G401.6 (cell line): ENCODE results near the gene PITPNB.

Experiments used
- FAIRE-seq: peaks from 2 replicates; lab custom pipeline; 2012; peaks lifted over from hg19 to GRCh38; lab: Jason Lieb, UNC

Gene PITPNB

DNA sequence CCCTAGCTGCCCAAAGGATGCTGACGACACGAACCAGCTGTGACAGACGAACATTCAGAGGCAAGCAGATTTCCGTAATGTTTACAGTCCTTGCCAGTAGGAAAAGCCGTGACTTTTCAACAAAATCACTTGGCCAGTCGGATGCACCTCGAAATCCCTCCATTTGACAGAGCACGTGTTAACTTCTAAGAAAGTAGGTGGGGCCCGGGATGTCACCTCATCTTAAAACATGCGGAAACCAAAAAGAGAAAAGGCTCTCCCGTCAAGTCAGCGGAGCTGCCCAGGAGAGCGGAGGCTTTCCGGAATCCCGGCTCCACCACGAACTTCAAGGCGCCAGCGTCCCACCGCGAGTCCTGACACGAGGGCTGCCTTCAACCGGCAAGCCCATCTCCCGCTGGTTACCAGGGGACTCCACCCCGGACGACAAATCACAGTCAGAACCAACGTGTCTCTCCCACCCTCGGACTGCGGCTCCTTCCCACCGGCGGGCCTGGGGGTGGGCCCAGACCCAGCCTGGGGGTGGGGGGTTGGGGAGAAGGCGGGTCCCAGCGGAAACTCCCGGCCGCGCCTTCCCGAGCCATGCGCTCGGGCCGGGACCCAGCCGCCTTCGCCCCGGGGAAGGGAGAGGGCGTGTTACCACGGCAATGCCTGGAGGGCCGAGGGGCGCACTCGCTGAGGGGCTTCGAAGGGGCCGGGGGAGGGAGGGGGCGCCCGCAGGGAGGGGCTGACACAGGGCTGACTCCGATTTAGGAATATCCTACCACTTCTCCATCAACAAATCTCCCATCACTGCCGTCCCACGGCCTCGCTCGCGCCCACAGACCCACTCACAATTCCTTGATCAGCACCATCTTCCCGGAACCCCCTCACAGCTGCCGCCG lies 475 bp downstream of the PITPNB start:
- FAIRE-seq = no peak

DNA sequence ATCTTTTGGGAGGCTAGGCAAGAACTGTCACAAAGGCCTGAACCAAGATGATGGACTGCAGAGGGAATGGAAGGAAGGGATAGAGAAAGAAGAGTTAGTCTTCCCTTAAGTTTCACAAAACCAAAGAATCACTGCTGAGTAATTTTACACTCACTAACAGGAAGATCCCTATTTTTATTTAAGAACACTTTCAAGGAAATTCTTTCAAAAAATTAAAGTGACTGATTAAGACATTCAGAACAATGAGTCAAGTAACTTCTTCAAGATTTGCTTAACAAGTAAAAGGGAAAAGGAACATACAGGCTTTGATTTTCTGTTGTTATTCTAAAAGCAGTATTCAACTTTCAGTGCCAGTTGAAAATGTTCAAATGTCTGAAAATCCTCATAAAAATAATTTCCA lies 3.1 kb downstream of the PITPNB start:
- FAIRE-seq = no peak

DNA sequence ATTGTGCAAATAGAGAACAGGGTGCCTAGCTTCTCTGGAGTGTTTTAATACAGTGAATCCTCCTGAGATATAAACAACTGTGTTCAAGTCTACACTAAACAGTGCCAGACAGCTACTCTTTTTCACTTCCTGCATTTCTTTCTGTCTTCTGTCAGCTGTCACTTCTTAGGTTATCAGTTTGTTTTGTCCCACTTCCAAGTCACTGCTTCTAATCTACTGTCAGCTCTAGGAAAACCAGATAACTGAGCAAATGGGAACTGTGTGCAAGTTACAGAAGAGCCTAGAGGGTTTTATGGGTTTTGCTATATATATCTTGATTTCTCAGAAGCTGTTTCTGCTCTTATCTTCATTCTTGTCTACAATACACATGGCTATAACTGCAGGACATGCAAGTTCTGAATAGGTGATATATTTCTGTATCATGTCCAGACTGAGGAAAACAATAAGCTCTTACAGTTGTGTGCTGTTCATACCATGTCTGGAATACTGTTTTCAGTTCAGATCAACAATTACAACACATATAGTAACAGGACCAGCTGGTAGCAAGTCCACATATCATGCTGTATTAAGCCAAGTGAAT lies 5.8 kb downstream of the PITPNB start:
- FAIRE-seq = no peak

DNA sequence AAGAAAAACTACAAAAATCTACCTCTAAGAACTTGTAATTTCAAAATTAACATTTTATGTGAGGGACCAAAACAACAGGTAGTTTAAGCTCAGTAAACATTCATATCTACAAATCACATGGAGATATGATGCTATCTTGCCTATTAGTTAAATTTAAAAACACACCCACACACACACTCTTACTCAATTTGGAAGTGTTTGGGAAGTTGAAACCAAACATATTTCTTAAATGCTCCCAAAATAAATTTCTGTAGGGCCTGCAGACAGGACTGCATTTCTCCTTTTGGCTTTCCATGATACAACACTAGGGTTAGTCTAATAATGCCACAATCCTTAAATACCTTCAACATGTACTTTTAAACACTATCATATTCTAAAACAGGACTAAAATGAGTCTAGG lies 7.0 kb downstream of the PITPNB start:
- FAIRE-seq = no peak

DNA sequence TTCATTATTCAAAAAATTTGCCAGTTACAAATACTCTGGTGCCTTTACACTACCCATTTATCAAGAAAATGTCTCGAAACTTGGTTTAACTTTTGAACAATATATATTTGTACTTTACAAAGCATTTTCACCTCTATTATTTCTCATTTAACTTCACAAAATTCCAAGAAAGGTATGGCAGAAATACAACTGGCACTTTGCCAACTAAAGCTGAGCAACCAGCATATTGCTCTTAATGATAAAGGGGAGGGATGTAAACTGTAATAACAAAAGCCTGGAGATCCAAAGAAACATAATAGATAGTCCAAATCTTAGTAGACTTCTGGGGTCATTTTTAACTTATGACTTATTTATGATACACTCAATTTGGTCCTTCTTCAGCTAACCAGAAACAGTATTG lies 7.7 kb downstream of the PITPNB start:
- no peak for FAIRE-seq

DNA sequence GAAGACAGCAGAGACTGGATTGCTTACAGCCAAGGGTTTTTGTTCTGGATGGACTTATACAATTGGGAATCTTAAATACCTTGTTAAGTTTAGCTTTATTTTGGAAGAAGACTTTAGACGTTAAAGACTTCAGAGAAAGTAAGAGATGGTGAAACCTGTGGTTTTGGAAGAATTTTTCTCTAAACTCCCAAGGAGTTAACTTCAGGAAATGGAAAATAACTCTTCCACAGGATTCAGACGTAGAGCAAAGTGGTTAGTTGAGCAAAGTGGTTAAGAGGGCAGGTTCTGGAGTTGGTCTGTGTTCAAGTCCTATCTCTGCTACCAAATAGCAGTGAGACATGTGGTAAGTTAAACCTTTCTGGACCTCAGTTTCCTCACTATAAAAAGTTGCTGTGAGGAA lies 12.8 kb downstream of the PITPNB start:
- FAIRE-seq = no peak

DNA sequence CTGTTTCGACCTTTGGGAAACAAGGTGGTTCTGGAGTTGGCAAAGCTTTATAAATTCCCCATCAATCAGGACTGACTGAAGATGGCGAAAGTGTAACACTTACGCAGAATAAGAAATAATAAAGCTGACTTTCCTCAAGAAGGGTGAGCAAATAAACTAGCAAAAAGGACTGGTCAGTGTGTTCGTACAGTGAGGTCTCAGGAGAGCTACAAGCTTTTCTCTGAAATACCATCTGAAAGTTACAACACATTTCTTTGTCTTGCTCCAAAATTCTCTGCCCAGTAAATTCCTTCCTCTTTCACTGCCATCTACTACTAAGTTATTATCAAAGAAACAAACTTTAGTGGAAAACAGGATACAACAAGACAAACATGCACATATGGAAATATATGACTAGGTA lies 13.4 kb downstream of the PITPNB start:
- FAIRE-seq = no peak

DNA sequence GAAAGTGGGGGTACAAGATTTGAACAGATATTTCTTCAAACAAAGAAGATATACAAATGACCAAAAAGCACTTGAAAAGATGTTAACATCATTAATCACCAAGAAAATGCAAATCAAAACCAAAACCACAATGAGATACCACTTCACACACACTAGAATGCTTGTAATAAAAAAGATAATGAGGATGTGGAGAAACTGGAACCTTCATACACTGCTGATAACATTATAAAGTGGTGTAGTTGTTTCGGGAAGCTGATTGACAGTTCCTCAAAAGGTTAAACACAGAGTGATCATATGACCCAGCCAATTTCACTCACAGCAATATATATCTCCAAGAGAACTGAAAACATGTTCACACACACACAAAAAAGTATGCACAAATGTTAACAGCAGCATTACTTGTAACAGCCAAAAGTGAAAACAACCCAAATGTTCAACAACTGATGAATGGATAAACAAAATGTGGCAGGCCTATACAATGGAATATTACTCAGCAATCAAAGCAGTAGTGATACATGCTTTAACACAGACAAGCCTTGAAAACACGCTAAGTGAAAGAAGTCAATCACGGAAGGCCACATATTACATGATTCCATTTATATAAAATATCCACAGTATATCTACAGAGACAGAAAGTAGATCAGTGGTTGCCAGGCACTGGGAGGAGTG lies 15.1 kb downstream of the PITPNB start:
- FAIRE-seq = no peak

DNA sequence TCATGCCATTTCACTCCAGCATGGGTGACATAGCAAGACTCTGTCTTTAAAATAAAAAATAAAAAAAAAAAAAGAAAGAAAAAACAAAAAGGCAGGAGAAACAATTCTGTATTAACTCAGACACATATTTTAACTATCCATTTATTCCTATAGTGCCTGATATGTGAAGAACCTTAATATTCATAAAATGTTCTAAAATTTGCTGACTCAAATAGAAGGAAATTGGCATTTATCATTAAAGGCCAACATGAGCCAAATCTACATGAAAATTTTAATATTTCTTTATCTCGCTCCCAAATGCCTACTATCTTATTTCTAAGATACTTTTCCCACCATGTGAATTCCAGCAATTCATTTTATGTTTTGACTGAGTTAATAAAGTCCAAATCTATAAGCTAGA lies 18.9 kb downstream of the PITPNB start:
- no peak for FAIRE-seq

DNA sequence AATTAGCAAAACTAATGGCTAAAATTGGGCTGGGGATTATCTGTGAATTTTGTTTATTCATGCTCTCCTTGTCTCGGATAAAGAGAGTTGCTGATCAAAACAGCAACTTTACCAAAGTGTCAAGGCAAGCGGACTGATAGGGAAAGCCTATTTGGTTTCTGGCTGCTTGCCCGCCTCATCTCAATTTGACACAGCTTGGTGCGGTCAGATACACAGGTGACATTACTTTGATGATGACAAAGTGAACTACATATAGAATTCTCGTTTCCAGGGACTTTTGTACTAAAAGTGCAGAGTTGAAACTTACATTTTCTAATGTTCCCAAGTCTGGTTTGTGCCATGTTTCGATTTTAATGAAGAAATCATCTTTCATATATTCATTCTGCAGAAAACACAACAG lies 22.8 kb downstream of the PITPNB start:
- no peak for FAIRE-seq

DNA sequence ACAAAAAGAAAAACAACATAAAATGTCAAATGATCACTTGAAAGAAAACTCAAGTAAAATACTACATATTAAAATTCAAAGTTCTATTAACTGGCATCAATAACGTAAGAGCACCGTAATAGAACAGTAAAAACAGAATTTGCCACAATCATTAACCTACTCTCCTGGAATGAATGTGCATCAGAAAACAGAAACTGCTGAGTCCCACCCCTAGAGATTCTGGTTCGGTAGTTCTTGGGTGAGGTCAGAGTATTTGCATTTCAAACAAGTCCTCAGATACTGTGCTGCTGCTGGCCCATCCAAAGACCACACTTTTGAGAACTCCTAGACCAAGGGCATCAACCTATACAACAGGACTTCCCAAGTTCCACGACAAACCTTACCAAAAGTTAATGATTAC lies 23.5 kb downstream of the PITPNB start:
- FAIRE-seq = no peak

DNA sequence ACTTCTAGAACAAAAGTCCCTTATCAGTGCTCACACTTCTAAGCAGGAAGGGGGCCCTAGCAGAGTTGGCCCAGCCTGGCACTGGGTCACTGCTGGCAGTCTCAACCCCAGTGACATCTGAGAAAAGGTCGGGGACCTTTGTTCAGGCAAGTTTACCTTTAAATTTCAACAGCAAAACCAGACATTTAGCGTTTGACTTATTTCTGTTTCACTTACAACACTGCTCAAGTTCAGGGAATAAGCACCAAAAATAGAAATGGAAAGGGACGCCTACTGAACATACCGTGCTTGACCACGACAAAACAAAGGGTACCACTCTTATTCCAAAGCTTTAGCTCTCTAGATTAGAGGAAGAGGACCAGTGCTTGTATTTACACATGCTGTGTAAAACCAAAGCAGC lies 26.2 kb downstream of the PITPNB start:
- FAIRE-seq = no peak

DNA sequence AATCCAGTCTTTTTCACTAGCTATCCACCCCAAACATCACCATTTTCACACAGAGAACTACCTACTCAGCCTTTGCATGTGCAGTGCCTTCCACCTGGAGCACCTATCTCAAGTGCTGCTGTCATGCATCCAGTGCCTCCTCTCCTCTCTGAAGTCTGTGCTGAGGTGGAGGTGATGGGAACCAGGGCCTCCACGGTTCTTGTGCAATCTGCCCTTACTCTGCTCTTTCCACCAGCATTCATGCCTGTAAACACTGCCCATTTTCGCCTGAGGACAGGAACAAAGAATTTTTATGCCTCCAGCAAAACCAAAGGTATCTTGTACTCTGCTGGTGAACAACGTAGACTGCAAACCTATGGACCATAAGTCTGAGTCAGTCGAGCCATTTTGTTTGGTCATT lies 27.0 kb downstream of the PITPNB start:
- FAIRE-seq = no peak

DNA sequence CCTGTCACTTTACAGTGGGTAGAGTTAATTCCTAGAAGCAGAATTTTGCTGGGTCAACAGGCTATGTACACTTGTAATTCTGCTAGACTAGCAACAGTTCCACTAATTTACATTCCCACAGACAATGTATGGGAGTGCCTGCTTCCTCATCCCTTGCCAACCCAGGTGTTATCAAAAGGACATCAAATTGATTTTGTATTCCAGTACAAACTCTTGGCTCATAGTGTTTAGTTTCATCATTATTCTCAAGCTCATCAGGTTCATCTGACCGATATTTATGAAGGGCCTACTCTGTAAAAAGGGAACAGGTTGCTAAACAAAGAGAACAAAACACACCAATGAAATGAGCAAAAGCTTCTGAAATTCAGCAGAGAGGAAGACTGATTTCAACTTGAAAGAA lies 30.7 kb downstream of the PITPNB start:
- FAIRE-seq = no peak

DNA sequence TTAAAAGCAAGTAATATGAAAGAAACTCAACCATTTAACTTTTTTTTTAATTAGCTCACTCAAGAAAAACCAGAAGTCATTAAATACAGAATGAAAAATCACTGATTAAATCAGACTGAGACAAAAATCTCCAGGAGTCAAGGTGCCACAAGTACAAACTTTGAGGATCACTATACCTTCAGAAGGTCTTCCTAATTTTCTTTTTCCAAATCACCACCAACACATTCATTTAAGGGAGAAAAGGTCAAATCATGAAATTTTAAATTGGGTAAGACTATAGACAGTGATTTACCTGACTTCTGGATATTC lies 32.3 kb downstream of the PITPNB start:
- FAIRE-seq = no peak

DNA sequence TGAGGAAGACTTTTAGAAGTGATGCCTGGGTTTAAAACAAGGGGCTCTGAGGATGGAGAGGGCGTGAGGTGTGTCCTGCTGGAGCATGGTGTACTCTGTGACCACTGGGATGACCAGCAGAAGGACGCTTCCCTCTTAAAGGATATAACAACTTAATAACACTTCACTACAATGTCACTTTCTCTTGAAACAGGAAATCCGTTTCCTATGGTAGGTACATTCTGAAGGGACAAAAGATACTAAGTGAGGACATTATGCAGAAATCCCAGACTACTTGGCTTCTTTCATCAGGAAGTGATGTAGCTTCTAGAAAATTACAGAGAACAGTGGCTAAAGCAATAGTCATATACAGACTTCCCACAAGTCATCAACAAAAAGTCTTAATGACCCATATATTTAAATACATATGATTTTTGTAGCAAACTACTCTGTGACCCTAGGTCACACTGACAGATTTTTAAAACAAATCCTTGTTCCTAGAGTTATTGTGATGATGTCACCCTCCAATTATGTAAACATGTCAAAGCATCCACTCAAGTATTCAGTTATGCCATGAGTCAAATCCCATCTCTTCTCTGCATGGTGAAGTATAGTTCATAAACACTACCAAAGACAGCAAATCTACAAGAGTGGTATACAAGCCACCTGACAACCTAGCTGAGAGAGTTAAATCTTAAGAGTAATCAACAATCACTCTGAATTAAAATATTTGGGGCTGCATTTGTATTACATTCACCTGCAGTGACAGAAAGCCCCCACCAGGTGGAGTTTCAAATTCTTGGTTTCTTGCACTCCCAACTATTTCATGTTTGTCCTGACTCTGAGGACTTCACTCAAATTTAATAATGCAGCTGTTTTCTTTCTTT lies 32.8 kb downstream of the PITPNB start:
- peak; percentile 89 for FAIRE-seq

DNA sequence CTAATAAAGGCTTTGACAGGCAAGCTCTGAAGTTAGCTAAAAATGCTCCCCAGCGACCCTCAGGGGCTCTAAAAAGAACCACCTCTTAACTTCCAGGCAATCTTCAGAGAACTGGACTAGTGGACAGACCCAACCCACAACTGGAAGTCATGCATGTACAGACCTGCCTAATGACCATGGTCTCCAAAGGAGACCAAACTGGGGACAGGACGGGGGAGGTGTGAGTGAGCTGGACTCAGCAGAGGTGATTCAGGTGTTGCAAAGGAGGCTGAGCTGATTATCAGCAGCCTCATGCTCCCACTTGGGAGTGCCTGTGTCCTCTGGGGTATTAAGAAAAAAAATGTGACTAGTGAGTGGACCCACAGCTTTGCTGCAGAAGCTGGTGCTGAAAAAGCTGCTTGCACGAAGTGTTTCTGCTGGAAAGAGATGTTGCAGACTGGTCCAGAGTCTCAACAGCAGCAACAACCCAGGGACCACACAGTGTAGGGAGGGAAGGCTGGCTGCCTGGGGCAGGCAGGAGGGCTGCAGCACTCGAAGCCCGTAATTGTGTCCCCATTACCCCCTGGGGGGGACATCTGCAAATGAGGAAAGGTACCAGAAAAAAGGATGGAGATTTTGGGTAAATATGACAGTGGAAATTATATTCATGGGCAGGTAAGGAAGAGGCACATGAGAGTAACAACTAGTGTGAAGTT lies 35.3 kb downstream of the PITPNB start:
- no peak for FAIRE-seq

DNA sequence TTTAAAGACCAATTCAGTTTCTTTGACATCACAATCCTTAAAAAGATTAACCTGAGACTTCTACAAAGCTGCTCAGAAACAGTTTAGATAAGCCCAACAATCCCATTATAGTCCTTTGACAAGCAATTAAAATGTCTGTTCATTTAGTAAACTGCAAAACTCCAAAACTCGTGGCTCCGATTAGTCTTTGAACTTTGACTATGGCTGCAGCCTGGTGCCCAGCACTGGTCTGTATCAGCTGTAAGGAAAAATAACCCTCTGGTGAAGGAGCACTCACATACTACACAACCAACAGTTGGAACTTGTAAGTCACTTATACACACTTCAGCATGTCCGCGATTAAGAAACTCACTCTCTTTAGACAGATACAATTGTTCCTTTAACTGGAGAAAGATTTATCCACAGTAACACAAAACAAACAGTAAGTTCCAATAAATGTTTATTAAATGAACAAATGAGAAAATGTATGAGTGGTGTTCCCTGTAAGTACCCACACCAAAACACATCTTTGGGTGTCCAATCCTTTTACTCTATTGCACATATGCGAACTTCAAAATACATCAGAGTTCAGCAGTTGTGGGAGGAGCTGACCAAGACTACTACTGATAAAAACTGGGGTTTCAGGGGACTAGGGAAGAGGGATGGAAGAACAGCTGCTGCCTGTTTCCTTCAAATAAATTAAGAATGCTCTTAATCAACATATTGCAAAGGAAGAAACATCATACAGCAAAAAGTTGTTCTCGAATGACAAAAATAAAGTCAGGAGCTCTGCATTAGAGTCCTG lies 36.4 kb downstream of the PITPNB start:
- no peak for FAIRE-seq

DNA sequence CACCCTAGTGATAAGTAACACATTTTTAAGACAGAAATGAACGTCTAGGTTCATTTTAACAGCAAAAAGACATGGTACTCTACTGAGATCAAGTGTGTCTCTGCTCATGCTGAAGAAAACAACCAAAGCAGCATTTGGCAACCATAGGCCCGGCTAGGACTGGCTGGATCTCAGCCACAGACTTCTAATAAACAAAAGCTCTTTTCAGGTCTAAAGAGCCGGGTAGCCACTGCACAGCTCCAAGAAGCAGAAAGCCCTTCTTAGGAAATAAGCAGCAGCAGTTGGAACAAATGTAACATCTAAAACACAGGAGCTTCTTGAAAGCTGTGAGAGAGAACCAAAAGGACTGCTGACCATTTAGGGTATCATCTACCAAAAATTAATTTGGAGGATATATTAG lies 37.6 kb downstream of the PITPNB start:
- FAIRE-seq = no peak

DNA sequence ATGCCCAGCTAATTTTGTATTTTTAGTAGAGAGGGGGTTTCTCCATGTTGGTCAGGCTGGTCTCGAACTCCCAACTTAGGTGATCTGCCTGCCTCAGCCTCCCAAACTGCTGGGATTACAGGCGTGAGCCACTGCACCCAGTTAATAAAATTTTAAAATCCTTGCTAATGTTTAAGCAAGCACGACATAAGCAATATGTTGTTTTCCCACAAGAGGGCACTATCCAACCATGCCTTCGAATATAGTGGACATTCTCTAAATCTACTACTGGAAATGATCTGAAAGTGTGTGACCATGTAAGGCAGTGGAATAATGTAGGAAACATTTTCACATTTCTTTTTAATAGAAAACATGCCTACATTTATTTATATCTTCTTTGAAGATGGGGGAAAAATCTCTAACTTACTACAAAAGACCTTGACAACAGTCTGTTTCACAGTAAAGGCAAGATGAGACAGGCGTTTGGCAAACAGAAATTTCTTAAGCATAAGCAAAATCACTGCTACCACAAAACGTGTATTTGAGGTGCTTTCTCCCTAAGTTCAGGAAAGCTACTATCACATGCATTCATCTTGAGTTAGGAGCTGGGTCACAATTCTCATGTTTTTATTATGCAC lies 38.2 kb downstream of the PITPNB start:
- FAIRE-seq = peak; percentile 97

DNA sequence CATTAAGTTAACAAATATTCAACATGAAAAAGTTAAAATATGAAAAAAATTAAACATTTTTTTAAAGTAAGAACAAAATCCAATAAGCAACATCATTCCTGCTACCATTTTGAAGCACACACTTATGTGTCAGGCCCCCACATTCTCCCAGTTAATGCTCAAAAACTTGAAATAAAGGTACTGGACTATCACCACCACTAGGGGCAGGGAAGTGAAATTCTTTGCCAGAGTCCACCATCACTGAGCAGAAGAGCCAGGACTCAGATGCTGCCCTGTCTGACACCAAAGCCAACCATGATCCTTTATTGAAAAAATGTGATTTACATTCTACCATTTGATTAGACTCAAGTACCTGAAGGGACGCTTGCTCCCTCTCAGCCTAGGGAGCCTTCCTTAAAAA lies 39.1 kb downstream of the PITPNB start:
- FAIRE-seq = peak; percentile 37
